Measurements from ENCODE around the gene CHML. TPM values are rescaled to one million over a fixed set of nuclear protein-coding genes. Genes with fewer than 3 reads are reported as not detected.
A peak's percentile ranks its signal among the peaks of the same experiment; 100 is the strongest.

Gene CHML
- total and polyA plus RNA-seq, 2 experiments from 2014 or later, result 19.9 to 66.8 TPM

DNA sequence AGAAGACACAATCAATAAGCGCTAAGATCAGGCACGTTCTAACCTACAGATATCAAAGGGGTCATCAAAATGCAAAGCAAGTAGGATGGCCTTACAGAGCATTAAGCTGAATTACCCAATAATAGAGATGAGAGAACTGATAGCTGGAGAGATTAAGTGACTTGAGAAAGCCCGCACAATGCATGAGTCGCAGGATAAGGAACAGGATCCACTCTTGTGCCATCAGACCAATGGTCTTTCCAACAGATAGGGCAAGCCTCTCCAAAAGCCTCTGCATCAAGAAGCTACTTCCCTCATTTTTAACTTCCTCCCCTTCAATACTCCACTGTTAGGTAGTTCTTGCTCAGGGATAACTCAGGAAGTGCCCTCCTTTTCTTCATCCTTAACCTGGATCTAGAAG lies 2.6 kb downstream of the CHML start:
- TF ChIP-seq CREB1 (CRISPR knock-in tag; IDR thresholded peaks at IDR 0.05; ENCODE audit: low read depth) (no peak), ZNF114 (CRISPR knock-in tag; IDR thresholded peaks at IDR 0.05) (no peak), STAT1 (IDR thresholded peaks at IDR 0.05; ENCODE audit: unreplicated experiment) (no peak), NANOG (IDR thresholded peaks at IDR 0.05; ENCODE audit: borderline replicate concordance) (no peak), EZH2 (IDR thresholded peaks at IDR 0.05; ENCODE audit: low read depth, unreplicated experiment) (no peak), EZH2phosphoT487 (IDR thresholded peaks at IDR 0.05; ENCODE audit: unreplicated experiment) (no peak), ZNF331 (CRISPR knock-in tag; IDR thresholded peaks at IDR 0.05; ENCODE audit: low read depth) (no peak), POLR2AphosphoS5 (IDR thresholded peaks at IDR 0.05; ENCODE audit: low read depth) (no peak), JUNB (IDR thresholded peaks at IDR 0.05; ENCODE audit: unreplicated experiment) (no peak)
- TF ChIP-seq, protein P1, sequence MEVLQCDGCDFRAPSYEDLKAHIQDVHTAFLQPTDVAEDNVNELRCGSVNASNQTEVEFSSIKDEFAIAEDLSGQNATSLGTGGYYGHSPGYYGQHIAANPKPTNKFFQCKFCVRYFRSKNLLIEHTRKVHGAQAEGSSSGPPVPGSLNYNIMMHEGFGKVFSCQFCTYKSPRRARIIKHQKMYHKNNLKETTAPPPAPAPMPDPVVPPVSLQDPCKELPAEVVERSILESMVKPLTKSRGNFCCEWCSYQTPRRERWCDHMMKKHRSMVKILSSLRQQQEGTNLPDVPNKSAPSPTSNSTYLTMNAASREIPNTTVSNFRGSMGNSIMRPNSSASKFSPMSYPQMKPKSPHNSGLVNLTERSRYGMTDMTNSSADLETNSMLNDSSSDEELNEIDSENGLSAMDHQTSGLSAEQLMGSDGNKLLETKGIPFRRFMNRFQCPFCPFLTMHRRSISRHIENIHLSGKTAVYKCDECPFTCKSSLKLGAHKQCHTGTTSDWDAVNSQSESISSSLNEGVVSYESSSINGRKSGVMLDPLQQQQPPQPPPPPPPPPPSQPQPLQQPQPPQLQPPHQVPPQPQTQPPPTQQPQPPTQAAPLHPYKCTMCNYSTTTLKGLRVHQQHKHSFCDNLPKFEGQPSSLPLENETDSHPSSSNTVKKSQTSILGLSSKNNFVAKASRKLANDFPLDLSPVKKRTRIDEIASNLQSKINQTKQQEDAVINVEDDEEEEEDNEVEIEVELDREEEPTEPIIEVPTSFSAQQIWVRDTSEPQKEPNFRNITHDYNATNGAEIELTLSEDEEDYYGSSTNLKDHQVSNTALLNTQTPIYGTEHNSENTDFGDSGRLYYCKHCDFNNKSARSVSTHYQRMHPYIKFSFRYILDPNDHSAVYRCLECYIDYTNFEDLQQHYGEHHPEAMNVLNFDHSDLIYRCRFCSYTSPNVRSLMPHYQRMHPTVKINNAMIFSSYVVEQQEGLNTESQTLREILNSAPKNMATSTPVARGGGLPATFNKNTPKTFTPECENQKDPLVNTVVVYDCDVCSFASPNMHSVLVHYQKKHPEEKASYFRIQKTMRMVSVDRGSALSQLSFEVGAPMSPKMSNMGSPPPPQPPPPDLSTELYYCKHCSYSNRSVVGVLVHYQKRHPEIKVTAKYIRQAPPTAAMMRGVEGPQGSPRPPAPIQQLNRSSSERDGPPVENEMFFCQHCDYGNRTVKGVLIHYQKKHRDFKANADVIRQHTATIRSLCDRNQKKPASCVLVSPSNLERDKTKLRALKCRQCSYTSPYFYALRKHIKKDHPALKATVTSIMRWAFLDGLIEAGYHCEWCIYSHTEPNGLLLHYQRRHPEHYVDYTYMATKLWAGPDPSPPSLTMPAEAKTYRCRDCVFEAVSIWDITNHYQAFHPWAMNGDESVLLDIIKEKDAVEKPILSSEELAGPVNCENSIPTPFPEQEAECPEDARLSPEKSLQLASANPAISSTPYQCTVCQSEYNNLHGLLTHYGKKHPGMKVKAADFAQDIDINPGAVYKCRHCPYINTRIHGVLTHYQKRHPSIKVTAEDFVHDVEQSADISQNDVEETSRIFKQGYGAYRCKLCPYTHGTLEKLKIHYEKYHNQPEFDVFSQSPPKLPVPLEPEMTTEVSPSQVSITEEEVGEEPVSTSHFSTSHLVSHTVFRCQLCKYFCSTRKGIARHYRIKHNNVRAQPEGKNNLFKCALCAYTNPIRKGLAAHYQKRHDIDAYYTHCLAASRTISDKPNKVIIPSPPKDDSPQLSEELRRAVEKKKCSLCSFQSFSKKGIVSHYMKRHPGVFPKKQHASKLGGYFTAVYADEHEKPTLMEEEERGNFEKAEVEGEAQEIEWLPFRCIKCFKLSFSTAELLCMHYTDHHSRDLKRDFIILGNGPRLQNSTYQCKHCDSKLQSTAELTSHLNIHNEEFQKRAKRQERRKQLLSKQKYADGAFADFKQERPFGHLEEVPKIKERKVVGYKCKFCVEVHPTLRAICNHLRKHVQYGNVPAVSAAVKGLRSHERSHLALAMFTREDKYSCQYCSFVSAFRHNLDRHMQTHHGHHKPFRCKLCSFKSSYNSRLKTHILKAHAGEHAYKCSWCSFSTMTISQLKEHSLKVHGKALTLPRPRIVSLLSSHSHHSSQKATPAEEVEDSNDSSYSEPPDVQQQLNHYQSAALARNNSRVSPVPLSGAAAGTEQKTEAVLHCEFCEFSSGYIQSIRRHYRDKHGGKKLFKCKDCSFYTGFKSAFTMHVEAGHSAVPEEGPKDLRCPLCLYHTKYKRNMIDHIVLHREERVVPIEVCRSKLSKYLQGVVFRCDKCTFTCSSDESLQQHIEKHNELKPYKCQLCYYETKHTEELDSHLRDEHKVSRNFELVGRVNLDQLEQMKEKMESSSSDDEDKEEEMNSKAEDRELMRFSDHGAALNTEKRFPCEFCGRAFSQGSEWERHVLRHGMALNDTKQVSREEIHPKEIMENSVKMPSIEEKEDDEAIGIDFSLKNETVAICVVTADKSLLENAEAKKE (CRISPR knock-in tag; IDR thresholded peaks at IDR 0.05), result no peak
- TF ChIP-seq, protein P2, sequence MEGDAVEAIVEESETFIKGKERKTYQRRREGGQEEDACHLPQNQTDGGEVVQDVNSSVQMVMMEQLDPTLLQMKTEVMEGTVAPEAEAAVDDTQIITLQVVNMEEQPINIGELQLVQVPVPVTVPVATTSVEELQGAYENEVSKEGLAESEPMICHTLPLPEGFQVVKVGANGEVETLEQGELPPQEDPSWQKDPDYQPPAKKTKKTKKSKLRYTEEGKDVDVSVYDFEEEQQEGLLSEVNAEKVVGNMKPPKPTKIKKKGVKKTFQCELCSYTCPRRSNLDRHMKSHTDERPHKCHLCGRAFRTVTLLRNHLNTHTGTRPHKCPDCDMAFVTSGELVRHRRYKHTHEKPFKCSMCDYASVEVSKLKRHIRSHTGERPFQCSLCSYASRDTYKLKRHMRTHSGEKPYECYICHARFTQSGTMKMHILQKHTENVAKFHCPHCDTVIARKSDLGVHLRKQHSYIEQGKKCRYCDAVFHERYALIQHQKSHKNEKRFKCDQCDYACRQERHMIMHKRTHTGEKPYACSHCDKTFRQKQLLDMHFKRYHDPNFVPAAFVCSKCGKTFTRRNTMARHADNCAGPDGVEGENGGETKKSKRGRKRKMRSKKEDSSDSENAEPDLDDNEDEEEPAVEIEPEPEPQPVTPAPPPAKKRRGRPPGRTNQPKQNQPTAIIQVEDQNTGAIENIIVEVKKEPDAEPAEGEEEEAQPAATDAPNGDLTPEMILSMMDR (conservative IDR thresholded peaks at IDR 0.05; ENCODE audit: low read depth in 2 of 2), result no peak
- TF ChIP-seq, protein P3, sequence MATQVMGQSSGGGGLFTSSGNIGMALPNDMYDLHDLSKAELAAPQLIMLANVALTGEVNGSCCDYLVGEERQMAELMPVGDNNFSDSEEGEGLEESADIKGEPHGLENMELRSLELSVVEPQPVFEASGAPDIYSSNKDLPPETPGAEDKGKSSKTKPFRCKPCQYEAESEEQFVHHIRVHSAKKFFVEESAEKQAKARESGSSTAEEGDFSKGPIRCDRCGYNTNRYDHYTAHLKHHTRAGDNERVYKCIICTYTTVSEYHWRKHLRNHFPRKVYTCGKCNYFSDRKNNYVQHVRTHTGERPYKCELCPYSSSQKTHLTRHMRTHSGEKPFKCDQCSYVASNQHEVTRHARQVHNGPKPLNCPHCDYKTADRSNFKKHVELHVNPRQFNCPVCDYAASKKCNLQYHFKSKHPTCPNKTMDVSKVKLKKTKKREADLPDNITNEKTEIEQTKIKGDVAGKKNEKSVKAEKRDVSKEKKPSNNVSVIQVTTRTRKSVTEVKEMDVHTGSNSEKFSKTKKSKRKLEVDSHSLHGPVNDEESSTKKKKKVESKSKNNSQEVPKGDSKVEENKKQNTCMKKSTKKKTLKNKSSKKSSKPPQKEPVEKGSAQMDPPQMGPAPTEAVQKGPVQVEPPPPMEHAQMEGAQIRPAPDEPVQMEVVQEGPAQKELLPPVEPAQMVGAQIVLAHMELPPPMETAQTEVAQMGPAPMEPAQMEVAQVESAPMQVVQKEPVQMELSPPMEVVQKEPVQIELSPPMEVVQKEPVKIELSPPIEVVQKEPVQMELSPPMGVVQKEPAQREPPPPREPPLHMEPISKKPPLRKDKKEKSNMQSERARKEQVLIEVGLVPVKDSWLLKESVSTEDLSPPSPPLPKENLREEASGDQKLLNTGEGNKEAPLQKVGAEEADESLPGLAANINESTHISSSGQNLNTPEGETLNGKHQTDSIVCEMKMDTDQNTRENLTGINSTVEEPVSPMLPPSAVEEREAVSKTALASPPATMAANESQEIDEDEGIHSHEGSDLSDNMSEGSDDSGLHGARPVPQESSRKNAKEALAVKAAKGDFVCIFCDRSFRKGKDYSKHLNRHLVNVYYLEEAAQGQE (IDR thresholded peaks at IDR 0.05; ENCODE audit: unreplicated experiment), result no peak
- TF ChIP-seq, protein P4, sequence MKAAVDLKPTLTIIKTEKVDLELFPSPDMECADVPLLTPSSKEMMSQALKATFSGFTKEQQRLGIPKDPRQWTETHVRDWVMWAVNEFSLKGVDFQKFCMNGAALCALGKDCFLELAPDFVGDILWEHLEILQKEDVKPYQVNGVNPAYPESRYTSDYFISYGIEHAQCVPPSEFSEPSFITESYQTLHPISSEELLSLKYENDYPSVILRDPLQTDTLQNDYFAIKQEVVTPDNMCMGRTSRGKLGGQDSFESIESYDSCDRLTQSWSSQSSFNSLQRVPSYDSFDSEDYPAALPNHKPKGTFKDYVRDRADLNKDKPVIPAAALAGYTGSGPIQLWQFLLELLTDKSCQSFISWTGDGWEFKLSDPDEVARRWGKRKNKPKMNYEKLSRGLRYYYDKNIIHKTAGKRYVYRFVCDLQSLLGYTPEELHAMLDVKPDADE (IDR thresholded peaks at IDR 0.05), result no peak
- H2AFZ ChIP-seq, result no peak overlapping the region
- Mint-ChIP-seq H3K27me3 (ENCODE audit: insufficient read depth, low read depth, poor library complexity) (peaks cover 7% of the 10 kb centered on the region), H3K4me3 (peak overlapping the region; percentile 78), H3K36me3 (ENCODE audit: low read depth) (peaks cover 41% of the 10 kb centered on the region), H3K9me3 (peaks cover 20% of the 10 kb centered on the region), H3K27ac (peak overlapping the region; percentile 28; the same call in 1 of the 2 replicates), H3K4me1 (peaks cover 27% of the 10 kb centered on the region; the same call in 2 of the 3 replicates)
- ATAC-seq (no peak), DNase-seq (ENCODE audit: low spot score) (no peak)
- H3K79me2 ChIP-seq (replicated peaks; ENCODE audit: insufficient read depth), result peaks cover 69% of the 10 kb centered on the region
- no peaks in the 10 kb centered on the region for H3K9me2 ChIP-seq (ENCODE audit: insufficient read depth)
- H3K4me1 ChIP-seq (ENCODE audit: insufficient read depth), result peaks cover 18% of the 10 kb centered on the region
- H3K27ac ChIP-seq (ENCODE audit: low read depth), result no peak overlapping the region
- H4K20me1 ChIP-seq (replicated peaks; ENCODE audit: insufficient read depth), result peaks cover 12% of the 10 kb centered on the region
- H3K27me3 ChIP-seq (ENCODE audit: insufficient read depth), result no peaks in the 10 kb centered on the region
- peak overlapping the region; percentile 79 for H3K4me3 ChIP-seq
- no peaks in the 10 kb centered on the region for H3F3A ChIP-seq (replicated peaks; ENCODE audit: low read depth)
- H3K4me2 ChIP-seq, result peak overlapping the region; percentile 76
- H3K36me3 ChIP-seq (ENCODE audit: insufficient read depth), result peaks cover 9% of the 10 kb centered on the region; the same call in 1 of the 2 replicates

Measured in GM23338 (cell line).